Natural killer cell (primary cell): ENCODE data around the gene PIBF1. TPM values are rescaled to one million over a fixed set of nuclear protein-coding genes. Genes with fewer than 3 reads are reported as not detected.

Source experiments
- ATAC-seq, 3 donors: fragments of 150-1000 bp in 2 of 3; fragments of 200-7000 bp in 1 of 3; cut with Tn5 transposase; 1 replicate in 1 of 3; 2 replicates in 2 of 3; pipeline ENCODE4 v1.10.0; 2021; ENCODE audit warnings: mild to moderate bottlenecking in 2 of 3, moderate library complexity in 2 of 3
- DNase-seq, 2 donors: peaks; one replicate each; pipeline versions ENCODE4 v3.0.0 to v3.0.0-alpha.2; 2013 to 2021; ENCODE audit warnings: mixed read lengths in 1 of 2
- H3K27ac ChIP-seq: one replicate; pipeline ENCODE4 v1.5.1; 2013; ENCODE audit warnings: mild to moderate bottlenecking, low read length
- H3K27me3 ChIP-seq: one replicate; pipeline ENCODE4 v1.6.1; 2013; ENCODE audit warnings: low read length; ENCODE audit not compliant: control insufficient read depth, insufficient read depth
- H3K36me3 ChIP-seq: one replicate; pipeline ENCODE4 v1.6.1; 2013; ENCODE audit warnings: low read length; ENCODE audit not compliant: control insufficient read depth, insufficient read depth
- H3K4me1 ChIP-seq: one replicate; pipeline ENCODE4 v1.6.1; 2013; ENCODE audit warnings: low read length; ENCODE audit not compliant: control insufficient read depth, insufficient read depth
- H3K4me3 ChIP-seq: one replicate; pipeline ENCODE4 v1.5.1; 2013; ENCODE audit warnings: low read length
- H3K9me3 ChIP-seq: one replicate; pipeline ENCODE4 v1.6.1; 2013; ENCODE audit warnings: low read length; ENCODE audit not compliant: control insufficient read depth, insufficient read depth
- H3K27ac Mint-ChIP-seq, 2 donors: one replicate each; pipeline ENCODE4 v1.8.0; 2022; ENCODE audit warnings: mild to moderate bottlenecking in 2 of 2, mixed read lengths in 2 of 2, moderate library complexity in 1 of 2
- H3K27me3 Mint-ChIP-seq, 2 donors: one replicate each; pipeline ENCODE4 v1.8.0; 2022; ENCODE audit warnings: low read depth in 2 of 2, mixed read lengths in 2 of 2
- H3K36me3 Mint-ChIP-seq: one replicate; pipeline ENCODE4 v1.8.0; 2022; ENCODE audit warnings: mixed read lengths
- H3K4me1 Mint-ChIP-seq, 2 donors: one replicate each; pipeline ENCODE4 v1.8.0; 2022; ENCODE audit warnings: mixed read lengths in 2 of 2
- H3K4me3 Mint-ChIP-seq: one replicate; pipeline ENCODE4 v1.8.0; 2022; ENCODE audit warnings: mild to moderate bottlenecking, moderate library complexity, mixed read lengths
- H3K9me3 Mint-ChIP-seq, 2 donors: one replicate each; pipeline ENCODE4 v1.8.0; 2022; ENCODE audit warnings: mixed read lengths in 2 of 2
- CTCF ChIP-seq: fragments of 200-600 bp; IDR thresholded peaks from one replicate; pipeline ENCODE4 v1.8.0; 2022; ENCODE audit warnings: antibody characterized with exemption
- WGBS: methylation state at CpG from one replicate; pipeline ENCODE4 v1.1.7; 2013; ENCODE audit warnings: missing lambda C conversion rate; ENCODE audit not compliant: insufficient coverage; 5-methylcytosine and 5-hydroxymethylcytosine counted together
- intact Hi-C: fragments of 100-400 bp; cut with micrococcal nuclease; formaldehyde crosslinking; loops from one replicate; pipeline ENCODE4 v1.14.2; 2022
- total RNA-seq, 4 donors: library from RNA; stranded (reverse); fragments of 120-200 nt in 1 of 4; gene quantifications; one replicate each; pipeline versions ENCODE4 v1.2.3 to v1.2.4, GENCODE V29; 2013 to 2022

PIBF1 gene
- total RNA-seq, 3 donors from 2014 or later (not counting 1 experiment from before 2014, with no cell fraction given) = 21.9 to 37.8 (median 27.8) TPM

- H3K4me1 ChIP-seq = no peaks in the 10 kb centered on the region
- intact Hi-C loops = no loop called here
- H3K36me3 ChIP-seq = no peaks in the 10 kb centered on the region
- TF ChIP-seq CTCF = no peak
- no peak overlapping the region for H3K27ac Mint-ChIP-seq
- H3K4me1 Mint-ChIP-seq = peaks cover 3 to 9% of the 10 kb centered on the region in 2 donors
- H3K36me3 Mint-ChIP-seq = peaks cover 5% of the 10 kb centered on the region
- H3K27ac ChIP-seq = no peak overlapping the region
- no peak overlapping the region for H3K4me3 Mint-ChIP-seq
- H3K27me3 ChIP-seq = no peaks in the 10 kb centered on the region
- H3K9me3 ChIP-seq = no peaks in the 10 kb centered on the region
- no peak for DNase-seq
- H3K9me3 Mint-ChIP-seq = no peaks in the 10 kb centered on the region
- no peak for ATAC-seq
- H3K27me3 Mint-ChIP-seq = no peaks in the 10 kb centered on the region
- no CpG with 5 or more reads among the region's 2 CpGs for WGBS
- no peak overlapping the region for H3K4me3 ChIP-seq
Observed at GRCh38 chr13:72884101-72884500, 102.2 kb downstream of the PIBF1 start.

- H3K4me3 ChIP-seq = no peak overlapping the region
- no peaks in the 10 kb centered on the region for H3K9me3 ChIP-seq
- no peaks in the 10 kb centered on the region for H3K4me1 ChIP-seq
- Mint-ChIP-seq H3K4me1 (peaks cover 4 to 7% of the 10 kb centered on the region in 2 donors), H3K27me3 (no peaks in the 10 kb centered on the region), H3K27ac (no peak overlapping the region), H3K36me3 (peaks cover 5% of the 10 kb centered on the region), H3K4me3 (no peak overlapping the region), H3K9me3 (no peaks in the 10 kb centered on the region)
- H3K36me3 ChIP-seq = no peaks in the 10 kb centered on the region
- DNase-seq = no peak
- 100% methylated on average over 2 of the region's 5 CpGs for WGBS
- H3K27ac ChIP-seq = no peak overlapping the region
- no peak for ATAC-seq
- no peak for TF ChIP-seq CTCF
- no peaks in the 10 kb centered on the region for H3K27me3 ChIP-seq
- intact Hi-C loops = no loop called here
Observed at GRCh38 chr13:72886272-72887067, 104.5 kb downstream of the PIBF1 start.

- intact Hi-C loops = no loop called here
- Histone ChIP-seq H3K27me3 (no peaks in the 10 kb centered on the region), H3K27ac (no peak overlapping the region), H3K4me1 (no peaks in the 10 kb centered on the region), H3K36me3 (no peaks in the 10 kb centered on the region), H3K9me3 (no peaks in the 10 kb centered on the region), H3K4me3 (no peak overlapping the region)
- Mint-ChIP-seq H3K9me3 (no peaks in the 10 kb centered on the region), H3K4me1 (peaks cover 0 to 4% of the 10 kb centered on the region in 2 donors), H3K4me3 (no peak overlapping the region), H3K27ac (no peak overlapping the region), H3K36me3 (no peaks in the 10 kb centered on the region), H3K27me3 (no peaks in the 10 kb centered on the region)
- TF ChIP-seq CTCF = no peak
- ATAC-seq (no peak), DNase-seq (no peak)
- 100% methylated on average over 1 of the region's 1 CpG for WGBS
Observed at GRCh38 chr13:72889495-72889894, 107.6 kb downstream of the PIBF1 start.

DNA sequence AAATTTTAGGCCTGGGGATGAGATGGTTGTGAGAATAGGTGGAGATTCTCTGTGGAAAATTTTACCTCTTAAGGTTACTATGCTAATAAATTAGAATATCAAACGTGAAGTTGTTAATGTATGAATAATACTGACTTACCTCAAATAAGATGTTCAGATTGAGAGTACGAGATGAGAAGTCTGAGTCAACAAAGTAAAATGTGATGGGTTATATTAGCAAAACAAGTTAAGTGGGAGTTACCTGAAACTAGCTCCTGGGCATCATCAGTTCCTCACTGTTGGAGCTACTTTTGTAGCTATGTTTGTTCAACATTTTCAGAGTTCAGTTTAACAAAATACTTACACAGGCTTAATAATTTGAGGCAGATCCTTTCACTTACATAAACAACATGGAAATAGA lies 108.6 kb downstream of the PIBF1 start:
- no peak overlapping the region for H3K4me3 Mint-ChIP-seq
- no peaks in the 10 kb centered on the region for H3K9me3 Mint-ChIP-seq
- H3K27me3 ChIP-seq = no peaks in the 10 kb centered on the region
- H3K27ac ChIP-seq = no peak overlapping the region
- ATAC-seq = no peak
- H3K4me3 ChIP-seq = no peak overlapping the region
- 100% methylated on average over 1 of the region's 2 CpGs for WGBS
- H3K4me1 Mint-ChIP-seq = peaks cover 0 to 4% of the 10 kb centered on the region in 2 donors
- H3K9me3 ChIP-seq = no peaks in the 10 kb centered on the region
- H3K36me3 Mint-ChIP-seq = no peaks in the 10 kb centered on the region
- H3K36me3 ChIP-seq = peaks cover 3% of the 10 kb centered on the region
- no peaks in the 10 kb centered on the region for H3K4me1 ChIP-seq
- no peaks in the 10 kb centered on the region for H3K27me3 Mint-ChIP-seq
- DNase-seq = no peak
- H3K27ac Mint-ChIP-seq = no peak overlapping the region
- intact Hi-C loops = no loop called here
- no peak for TF ChIP-seq CTCF
